Measurements from ENCODE around the gene NEAT1. TPM values are rescaled to one million over a fixed set of nuclear protein-coding genes. Genes with fewer than 3 reads are reported as not detected.

Gene NEAT1
- total RNA-seq, 1 experiment from 2014 or later: 74.7 TPM

- H3K4me1 ChIP-seq (ENCODE audit: low read length): peaks cover 93% of the 10 kb centered on the region
- no peaks in the 10 kb centered on the region for H3K27me3 ChIP-seq (ENCODE audit: low read length)
- H3K27ac ChIP-seq (ENCODE audit: low read length): peak overlapping the region; percentile 97
- H3K36me3 ChIP-seq (ENCODE audit: insufficient read depth, low read length): no peaks in the 10 kb centered on the region
- no peaks in the 10 kb centered on the region for H3K9me3 ChIP-seq (ENCODE audit: low read length)
- peak overlapping the region; percentile 84 for H3K4me3 ChIP-seq (ENCODE audit: low read length)
- peak overlapping the region; percentile 78 for H3K4me2 ChIP-seq (ENCODE audit: low read depth, low read length, poor library complexity, severe bottlenecking)
- no peaks in the 10 kb centered on the region for H3K9me2 ChIP-seq (replicated peaks; ENCODE audit: insufficient read depth, low read length)
- peaks cover 48% of the 10 kb centered on the region for H3K79me2 ChIP-seq (ENCODE audit: low read length)
- peak overlapping the region; percentile 96 for H3K9ac ChIP-seq (ENCODE audit: low read length)
- H2AFZ ChIP-seq (ENCODE audit: low read length): no peak overlapping the region
- H4K20me1 ChIP-seq (ENCODE audit: insufficient read depth, low read depth, low read length): peaks cover 28% of the 10 kb centered on the region
- DNase-seq: peak; percentile 78
Observed at GRCh38 chr11:65426839-65427690, 4.5 kb downstream of the NEAT1 start.

- H3K4me1 ChIP-seq (ENCODE audit: low read length): peaks cover 98% of the 10 kb centered on the region
- H3K9me3 ChIP-seq (ENCODE audit: low read length): no peaks in the 10 kb centered on the region
- H3K36me3 ChIP-seq (ENCODE audit: insufficient read depth, low read length): no peaks in the 10 kb centered on the region
- peak overlapping the region; percentile 78 for H3K4me2 ChIP-seq (ENCODE audit: low read depth, low read length, poor library complexity, severe bottlenecking)
- peak overlapping the region; percentile 96 for H3K9ac ChIP-seq (ENCODE audit: low read length)
- H2AFZ ChIP-seq (ENCODE audit: low read length): no peak overlapping the region
- H4K20me1 ChIP-seq (ENCODE audit: insufficient read depth, low read depth, low read length): peaks cover 28% of the 10 kb centered on the region
- peak overlapping the region; percentile 97 for H3K27ac ChIP-seq (ENCODE audit: low read length)
- no peaks in the 10 kb centered on the region for H3K27me3 ChIP-seq (ENCODE audit: low read length)
- H3K9me2 ChIP-seq (replicated peaks; ENCODE audit: insufficient read depth, low read length): no peaks in the 10 kb centered on the region
- peak; percentile 73 for DNase-seq
- peak overlapping the region; percentile 84 for H3K4me3 ChIP-seq (ENCODE audit: low read length)
- peaks cover 41% of the 10 kb centered on the region for H3K79me2 ChIP-seq (ENCODE audit: low read length)
Observed at GRCh38 chr11:65427691-65428577, 5.3 kb downstream of the NEAT1 start.

- Histone ChIP-seq H3K9ac (ENCODE audit: low read length) (peak overlapping the region; percentile 96), H3K27me3 (ENCODE audit: low read length) (no peaks in the 10 kb centered on the region), H3K79me2 (ENCODE audit: low read length) (peaks cover 34% of the 10 kb centered on the region), H3K9me2 (replicated peaks; ENCODE audit: insufficient read depth, low read length) (no peaks in the 10 kb centered on the region), H3K4me1 (ENCODE audit: low read length) (peaks cover 93% of the 10 kb centered on the region), H3K4me2 (ENCODE audit: low read depth, low read length, poor library complexity, severe bottlenecking) (peak overlapping the region; percentile 78), H3K27ac (ENCODE audit: low read length) (peak overlapping the region; percentile 97), H3K4me3 (ENCODE audit: low read length) (peak overlapping the region; percentile 84), H3K9me3 (ENCODE audit: low read length) (no peaks in the 10 kb centered on the region), H3K36me3 (ENCODE audit: insufficient read depth, low read length) (no peaks in the 10 kb centered on the region), H4K20me1 (ENCODE audit: insufficient read depth, low read depth, low read length) (peaks cover 22% of the 10 kb centered on the region), H2AFZ (ENCODE audit: low read length) (no peak overlapping the region)
- peak; percentile 63 for DNase-seq
Observed at GRCh38 chr11:65428578-65429067, 6.0 kb downstream of the NEAT1 start.

GRCh38 chr11:65429068-65429681 lies 6.6 kb downstream of the NEAT1 start:
- H3K4me2 ChIP-seq (ENCODE audit: low read depth, low read length, poor library complexity, severe bottlenecking): peak overlapping the region; percentile 78
- H3K9me2 ChIP-seq (replicated peaks; ENCODE audit: insufficient read depth, low read length): no peaks in the 10 kb centered on the region
- no peak overlapping the region for H2AFZ ChIP-seq (ENCODE audit: low read length)
- H3K27me3 ChIP-seq (ENCODE audit: low read length): no peaks in the 10 kb centered on the region
- H3K9ac ChIP-seq (ENCODE audit: low read length): peak overlapping the region; percentile 96
- no peaks in the 10 kb centered on the region for H3K9me3 ChIP-seq (ENCODE audit: low read length)
- peaks cover 17% of the 10 kb centered on the region; the same call in 1 of the 2 replicates for H4K20me1 ChIP-seq (ENCODE audit: insufficient read depth, low read depth, low read length)
- H3K4me1 ChIP-seq (ENCODE audit: low read length): peaks cover 88% of the 10 kb centered on the region
- peaks cover 4% of the 10 kb centered on the region; the same call in 1 of the 2 replicates for H3K36me3 ChIP-seq (ENCODE audit: insufficient read depth, low read length)
- peak overlapping the region; percentile 84 for H3K4me3 ChIP-seq (ENCODE audit: low read length)
- peak overlapping the region; percentile 97 for H3K27ac ChIP-seq (ENCODE audit: low read length)
- peak; percentile 71 for DNase-seq
- H3K79me2 ChIP-seq (ENCODE audit: low read length): peaks cover 28% of the 10 kb centered on the region

GRCh38 chr11:65429724-65430405 lies 7.3 kb downstream of the NEAT1 start:
- H3K9me3 ChIP-seq (ENCODE audit: low read length): no peaks in the 10 kb centered on the region
- H3K9ac ChIP-seq (ENCODE audit: low read length): peak overlapping the region; percentile 96
- H3K27ac ChIP-seq (ENCODE audit: low read length): peak overlapping the region; percentile 97
- no peak overlapping the region for H2AFZ ChIP-seq (ENCODE audit: low read length)
- H3K4me3 ChIP-seq (ENCODE audit: low read length): peak overlapping the region; percentile 84
- H3K79me2 ChIP-seq (ENCODE audit: low read length): peaks cover 21% of the 10 kb centered on the region
- no peaks in the 10 kb centered on the region for H3K9me2 ChIP-seq (replicated peaks; ENCODE audit: insufficient read depth, low read length)
- H3K4me1 ChIP-seq (ENCODE audit: low read length): peaks cover 81% of the 10 kb centered on the region
- peaks cover 10% of the 10 kb centered on the region; the same call in 1 of the 2 replicates for H4K20me1 ChIP-seq (ENCODE audit: insufficient read depth, low read depth, low read length)
- peaks cover 11% of the 10 kb centered on the region for H3K36me3 ChIP-seq (ENCODE audit: insufficient read depth, low read length)
- no peaks in the 10 kb centered on the region for H3K27me3 ChIP-seq (ENCODE audit: low read length)
- peak; percentile 82 for DNase-seq
- peak overlapping the region; percentile 78 for H3K4me2 ChIP-seq (ENCODE audit: low read depth, low read length, poor library complexity, severe bottlenecking)

GRCh38 chr11:65430406-65431217 lies 8.0 kb downstream of the NEAT1 start:
- Histone ChIP-seq H3K4me1 (ENCODE audit: low read length) (peaks cover 73% of the 10 kb centered on the region), H3K4me2 (ENCODE audit: low read depth, low read length, poor library complexity, severe bottlenecking) (peak overlapping the region; percentile 78), H2AFZ (ENCODE audit: low read length) (no peak overlapping the region), H3K4me3 (ENCODE audit: low read length) (peak overlapping the region; percentile 84), H3K27ac (ENCODE audit: low read length) (peak overlapping the region; percentile 97), H3K9ac (ENCODE audit: low read length) (peak overlapping the region; percentile 96), H3K9me3 (ENCODE audit: low read length) (no peaks in the 10 kb centered on the region), H3K27me3 (ENCODE audit: low read length) (no peaks in the 10 kb centered on the region), H3K79me2 (ENCODE audit: low read length) (peaks cover 14% of the 10 kb centered on the region), H3K9me2 (replicated peaks; ENCODE audit: insufficient read depth, low read length) (no peaks in the 10 kb centered on the region), H3K36me3 (ENCODE audit: insufficient read depth, low read length) (peaks cover 11% of the 10 kb centered on the region), H4K20me1 (ENCODE audit: insufficient read depth, low read depth, low read length) (0 out of 2 replicates have a peak, but pooled peaks cover 2% of the 10 kb centered on the region)
- peak; percentile 77 for DNase-seq
